Liver (tissue), 9 donors: ENCODE data around the gene TMEM178B. TPM values are rescaled to one million over a fixed set of nuclear protein-coding genes. Genes with fewer than 3 reads are reported as not detected.

Experiments
- DNase-seq: peaks from one replicate; pipeline ENCODE4 v3.0.0-alpha.2; 2017; ENCODE audit warnings: low spot score
- H3K27ac ChIP-seq, 2 donors: one replicate each; pipeline ENCODE4 v1.7.0; 2013; ENCODE audit warnings: inconsistent platforms in 2 of 2, low read length in 2 of 2, control low read depth in 1 of 2, low read depth in 1 of 2, mild to moderate bottlenecking in 1 of 2
- H3K27me3 ChIP-seq, 4 donors: one replicate each; pipeline versions ENCODE4 v1.6.1 to v1.7.0; 2013; ENCODE audit warnings: low read length in 3 of 4, inconsistent platforms in 1 of 4, mild to moderate bottlenecking in 1 of 4, moderate library complexity in 1 of 4; ENCODE audit not compliant: control insufficient read depth in 4 of 4, insufficient read depth in 4 of 4
- H3K36me3 ChIP-seq, 4 donors: one replicate each; pipeline versions ENCODE4 v1.6.1 to v1.7.0; 2013; ENCODE audit warnings: low read length in 3 of 4, mild to moderate bottlenecking in 3 of 4, low read depth in 1 of 4, moderate library complexity in 1 of 4; ENCODE audit not compliant: control insufficient read depth in 4 of 4, insufficient read depth in 3 of 4
- H3K4me1 ChIP-seq, 4 donors: one replicate each; pipeline versions ENCODE4 v1.6.1 to v1.7.0; 2013; ENCODE audit warnings: low read length in 3 of 4, mild to moderate bottlenecking in 3 of 4, moderate library complexity in 1 of 4; ENCODE audit not compliant: control insufficient read depth in 4 of 4, insufficient read depth in 4 of 4
- H3K4me3 ChIP-seq, 3 donors: one replicate each; pipeline versions ENCODE4 v1.6.1 to v1.7.0; 2013; ENCODE audit warnings: low read length in 3 of 3, control low read depth in 1 of 3, low read depth in 1 of 3, mild to moderate bottlenecking in 1 of 3
- H3K9ac ChIP-seq, 2 donors: one replicate each; pipeline ENCODE4 v1.7.0; 2013; ENCODE audit warnings: low read length in 2 of 2, mild to moderate bottlenecking in 2 of 2, moderate library complexity in 2 of 2, control low read depth in 1 of 2, low read depth in 1 of 2
- H3K9me3 ChIP-seq, 4 donors: one replicate each; pipeline versions ENCODE4 v1.6.1 to v1.7.0; 2013; ENCODE audit warnings: low read length in 3 of 4; ENCODE audit not compliant: control insufficient read depth in 4 of 4
- ATF3 ChIP-seq: IDR thresholded peaks from 2 replicates; pipeline ENCODE4 v1.6.1; 2016; ENCODE audit warnings: antibody characterized with exemption
- EGR1 ChIP-seq, 2 donors: IDR thresholded peaks; 2 replicates each; pipeline ENCODE4 v1.6.1; 2016 to 2018; ENCODE audit warnings: antibody characterized with exemption in 2 of 2, low read depth in 2 of 2
- FOXA1 ChIP-seq: IDR thresholded peaks from 2 replicates; pipeline ENCODE4 v1.6.1; 2016; ENCODE audit warnings: antibody characterized with exemption
- FOXA2 ChIP-seq: IDR thresholded peaks from 2 replicates; pipeline ENCODE4 v1.6.1; 2016; ENCODE audit warnings: antibody characterized with exemption
- HNF4A ChIP-seq, 2 donors: conservative IDR thresholded peaks; 2 replicates each; pipeline ENCODE4 v1.6.1; 2016; ENCODE audit warnings: antibody characterized with exemption in 2 of 2, mild to moderate bottlenecking in 2 of 2
- HNF4G ChIP-seq: IDR thresholded peaks from 2 replicates; pipeline ENCODE4 v1.6.1; 2016; ENCODE audit warnings: antibody characterized with exemption
- JUND ChIP-seq, 2 donors: IDR thresholded peaks; 2 replicates each; pipeline ENCODE4 v1.6.1; 2016; ENCODE audit warnings: antibody characterized with exemption in 2 of 2
- MAX ChIP-seq: IDR thresholded peaks from 2 replicates; pipeline ENCODE4 v1.6.1; 2016; ENCODE audit warnings: antibody characterized with exemption
- NR2F2 ChIP-seq: IDR thresholded peaks from 2 replicates; pipeline ENCODE4 v1.6.1; 2016; ENCODE audit warnings: antibody characterized with exemption
- RAD21 ChIP-seq, 2 donors: IDR thresholded peaks; 2 replicates each; pipeline ENCODE4 v1.6.1; 2016; ENCODE audit warnings: antibody characterized with exemption in 2 of 2, mild to moderate bottlenecking in 2 of 2
- RXRA ChIP-seq, 2 donors: IDR thresholded peaks; 2 replicates each; pipeline ENCODE4 v1.6.1; 2017 to 2018; ENCODE audit warnings: antibody characterized with exemption in 2 of 2, mild to moderate bottlenecking in 1 of 2
- SP1 ChIP-seq: IDR thresholded peaks from 2 replicates; pipeline ENCODE4 v1.6.1; 2018; ENCODE audit warnings: antibody characterized with exemption, mild to moderate bottlenecking
- TAF1 ChIP-seq: conservative IDR thresholded peaks from 2 replicates; pipeline ENCODE4 v1.6.1; 2016; ENCODE audit warnings: antibody characterized with exemption, mild to moderate bottlenecking
- YY1 ChIP-seq: IDR thresholded peaks from 2 replicates; pipeline ENCODE4 v1.6.1; 2016; ENCODE audit warnings: antibody characterized with exemption, mild to moderate bottlenecking
- WGBS: extraction: QIAGEN DNeasy Blood & Tissue Kit; methylation state at CpG from one replicate; pipeline ENCODE4 v1.1.7; 2013; 5-methylcytosine and 5-hydroxymethylcytosine counted together
- polyA plus RNA-seq, 2 donors: library from polyadenylated mRNA; stranded (reverse) in 1 of 2; unstranded in 1 of 2; fragments of 200-250 nt in 1 of 2; fragments of >200 nt in 1 of 2; fragmentation: Nextera tagmentation in 1 of 2; extraction: Ambion mirVana in 1 of 2; gene quantifications; one replicate each; pipeline versions ENCODE4 v1.2.1 to v1.2.3, GENCODE V29; 2013 to 2015
- total RNA-seq, 2 donors: library from RNA; depleted of rRNA; stranded (reverse); fragments of >200 nt; gene quantifications; one replicate each; pipeline ENCODE4 v1.2.3, GENCODE V29; 2014
- TF ChIP-seq, protein P1 (sequence below): IDR thresholded peaks from 2 replicates; pipeline ENCODE4 v1.6.1; 2016; ENCODE audit warnings: antibody characterized with exemption
- TF ChIP-seq, protein P2 (sequence below): IDR thresholded peaks from 2 replicates; pipeline ENCODE4 v1.6.1; 2016; ENCODE audit warnings: antibody characterized with exemption, mild to moderate bottlenecking
- TF ChIP-seq, protein P3 (sequence below): fragments of 150-350 bp; IDR thresholded peaks from 2 replicates; pipeline ENCODE4 v1.5.1; 2017; ENCODE audit warnings: improper control_type of control experiment, low read depth, low read length; ENCODE audit not compliant: missing input control
- donor health status: healthy.
- donor health status: healthy.
- donor health status: healthy.
- donor health status: healthy.
- donor health status: healthy.

Gene TMEM178B
- total and polyA plus RNA-seq, 4 donors: under 0.01 to 0.02 (median under 0.01) TPM; not detected in 1

GRCh38 chr7:141497391-141497790 is 423.5 kb downstream of the TMEM178B start:
- no peaks in the 10 kb centered on the region for H3K9me3 ChIP-seq
- no peak overlapping the region for H3K27ac ChIP-seq
- H3K36me3 ChIP-seq: no peaks in the 10 kb centered on the region
- no peaks in the 10 kb centered on the region for H3K27me3 ChIP-seq
- TF ChIP-seq SP1: no peak
- no peak for TF ChIP-seq MAX
- TF ChIP-seq JUND (IDR thresholded peaks at IDR 0.05): no peak
- no peak for TF ChIP-seq NR2F2
- no peak for TF ChIP-seq HNF4G
- TF ChIP-seq HNF4A (conservative IDR thresholded peaks at IDR 0.05): no peak
- no peak for TF ChIP-seq EGR1 (IDR thresholded peaks at IDR 0.05; ENCODE audit: low read depth in 2 of 2)
- no peak for TF ChIP-seq YY1
- TF ChIP-seq, protein P1, sequence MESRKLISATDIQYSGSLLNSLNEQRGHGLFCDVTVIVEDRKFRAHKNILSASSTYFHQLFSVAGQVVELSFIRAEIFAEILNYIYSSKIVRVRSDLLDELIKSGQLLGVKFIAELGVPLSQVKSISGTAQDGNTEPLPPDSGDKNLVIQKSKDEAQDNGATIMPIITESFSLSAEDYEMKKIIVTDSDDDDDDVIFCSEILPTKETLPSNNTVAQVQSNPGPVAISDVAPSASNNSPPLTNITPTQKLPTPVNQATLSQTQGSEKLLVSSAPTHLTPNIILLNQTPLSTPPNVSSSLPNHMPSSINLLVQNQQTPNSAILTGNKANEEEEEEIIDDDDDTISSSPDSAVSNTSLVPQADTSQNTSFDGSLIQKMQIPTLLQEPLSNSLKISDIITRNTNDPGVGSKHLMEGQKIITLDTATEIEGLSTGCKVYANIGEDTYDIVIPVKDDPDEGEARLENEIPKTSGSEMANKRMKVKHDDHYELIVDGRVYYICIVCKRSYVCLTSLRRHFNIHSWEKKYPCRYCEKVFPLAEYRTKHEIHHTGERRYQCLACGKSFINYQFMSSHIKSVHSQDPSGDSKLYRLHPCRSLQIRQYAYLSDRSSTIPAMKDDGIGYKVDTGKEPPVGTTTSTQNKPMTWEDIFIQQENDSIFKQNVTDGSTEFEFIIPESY: no peak
- TF ChIP-seq, protein P2, sequence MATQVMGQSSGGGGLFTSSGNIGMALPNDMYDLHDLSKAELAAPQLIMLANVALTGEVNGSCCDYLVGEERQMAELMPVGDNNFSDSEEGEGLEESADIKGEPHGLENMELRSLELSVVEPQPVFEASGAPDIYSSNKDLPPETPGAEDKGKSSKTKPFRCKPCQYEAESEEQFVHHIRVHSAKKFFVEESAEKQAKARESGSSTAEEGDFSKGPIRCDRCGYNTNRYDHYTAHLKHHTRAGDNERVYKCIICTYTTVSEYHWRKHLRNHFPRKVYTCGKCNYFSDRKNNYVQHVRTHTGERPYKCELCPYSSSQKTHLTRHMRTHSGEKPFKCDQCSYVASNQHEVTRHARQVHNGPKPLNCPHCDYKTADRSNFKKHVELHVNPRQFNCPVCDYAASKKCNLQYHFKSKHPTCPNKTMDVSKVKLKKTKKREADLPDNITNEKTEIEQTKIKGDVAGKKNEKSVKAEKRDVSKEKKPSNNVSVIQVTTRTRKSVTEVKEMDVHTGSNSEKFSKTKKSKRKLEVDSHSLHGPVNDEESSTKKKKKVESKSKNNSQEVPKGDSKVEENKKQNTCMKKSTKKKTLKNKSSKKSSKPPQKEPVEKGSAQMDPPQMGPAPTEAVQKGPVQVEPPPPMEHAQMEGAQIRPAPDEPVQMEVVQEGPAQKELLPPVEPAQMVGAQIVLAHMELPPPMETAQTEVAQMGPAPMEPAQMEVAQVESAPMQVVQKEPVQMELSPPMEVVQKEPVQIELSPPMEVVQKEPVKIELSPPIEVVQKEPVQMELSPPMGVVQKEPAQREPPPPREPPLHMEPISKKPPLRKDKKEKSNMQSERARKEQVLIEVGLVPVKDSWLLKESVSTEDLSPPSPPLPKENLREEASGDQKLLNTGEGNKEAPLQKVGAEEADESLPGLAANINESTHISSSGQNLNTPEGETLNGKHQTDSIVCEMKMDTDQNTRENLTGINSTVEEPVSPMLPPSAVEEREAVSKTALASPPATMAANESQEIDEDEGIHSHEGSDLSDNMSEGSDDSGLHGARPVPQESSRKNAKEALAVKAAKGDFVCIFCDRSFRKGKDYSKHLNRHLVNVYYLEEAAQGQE: no peak
- no peak for TF ChIP-seq RAD21 (IDR thresholded peaks at IDR 0.05)
- TF ChIP-seq ATF3: no peak
- TF ChIP-seq, protein P3, sequence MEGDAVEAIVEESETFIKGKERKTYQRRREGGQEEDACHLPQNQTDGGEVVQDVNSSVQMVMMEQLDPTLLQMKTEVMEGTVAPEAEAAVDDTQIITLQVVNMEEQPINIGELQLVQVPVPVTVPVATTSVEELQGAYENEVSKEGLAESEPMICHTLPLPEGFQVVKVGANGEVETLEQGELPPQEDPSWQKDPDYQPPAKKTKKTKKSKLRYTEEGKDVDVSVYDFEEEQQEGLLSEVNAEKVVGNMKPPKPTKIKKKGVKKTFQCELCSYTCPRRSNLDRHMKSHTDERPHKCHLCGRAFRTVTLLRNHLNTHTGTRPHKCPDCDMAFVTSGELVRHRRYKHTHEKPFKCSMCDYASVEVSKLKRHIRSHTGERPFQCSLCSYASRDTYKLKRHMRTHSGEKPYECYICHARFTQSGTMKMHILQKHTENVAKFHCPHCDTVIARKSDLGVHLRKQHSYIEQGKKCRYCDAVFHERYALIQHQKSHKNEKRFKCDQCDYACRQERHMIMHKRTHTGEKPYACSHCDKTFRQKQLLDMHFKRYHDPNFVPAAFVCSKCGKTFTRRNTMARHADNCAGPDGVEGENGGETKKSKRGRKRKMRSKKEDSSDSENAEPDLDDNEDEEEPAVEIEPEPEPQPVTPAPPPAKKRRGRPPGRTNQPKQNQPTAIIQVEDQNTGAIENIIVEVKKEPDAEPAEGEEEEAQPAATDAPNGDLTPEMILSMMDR: no peak
- TF ChIP-seq TAF1: no peak
- no peak for TF ChIP-seq RXRA (IDR thresholded peaks at IDR 0.05)
- no peak overlapping the region for H3K4me3 ChIP-seq
- H3K4me1 ChIP-seq: no peaks in the 10 kb centered on the region
- no peak overlapping the region for H3K9ac ChIP-seq
- 73% methylated on average over 5 of the region's 5 CpGs for WGBS
- DNase-seq: no peak

GRCh38 chr7:141500608-141501007 is 426.7 kb downstream of the TMEM178B start:
- H3K27me3 ChIP-seq: no peaks in the 10 kb centered on the region
- 83% methylated on average over 3 of the region's 3 CpGs for WGBS
- TF ChIP-seq YY1 (no peak), FOXA1 (no peak), HNF4G (no peak), RAD21 (IDR thresholded peaks at IDR 0.05) (no peak), FOXA2 (no peak), MAX (no peak), SP1 (no peak), TAF1 (no peak), ATF3 (no peak), EGR1 (IDR thresholded peaks at IDR 0.05; ENCODE audit: low read depth in 2 of 2) (no peak), JUND (IDR thresholded peaks at IDR 0.05) (no peak), HNF4A (conservative IDR thresholded peaks at IDR 0.05) (no peak)
- TF ChIP-seq, protein P1: no peak
- TF ChIP-seq, protein P3: no peak
- DNase-seq: no peak
- H3K4me1 ChIP-seq: no peaks in the 10 kb centered on the region
- no peak overlapping the region for H3K9ac ChIP-seq
- H3K9me3 ChIP-seq: no peaks in the 10 kb centered on the region
- no peak overlapping the region for H3K27ac ChIP-seq
- no peak overlapping the region for H3K4me3 ChIP-seq
- no peaks in the 10 kb centered on the region for H3K36me3 ChIP-seq
